Upper lobe of left lung (tissue), 4 donors: Measurements from ENCODE around the gene MOK.

Source experiments
- EP300 ChIP-seq, 4 donors: sonication (generic); formaldehyde crosslinking; IDR thresholded peaks; one replicate each; pipeline ENCODE4 v1.5.1; 2017; ENCODE audit warnings: antibody characterized with exemption in 4 of 4, control low read depth in 2 of 4
- POLR2A ChIP-seq, 4 donors: fragments of 450-650 bp; IDR thresholded peaks; one replicate each; pipeline ENCODE4 v1.5.1; 2016 to 2017; ENCODE audit warnings: antibody characterized with exemption in 4 of 4, mild to moderate bottlenecking in 2 of 4
- POLR2AphosphoS5 ChIP-seq, 2 donors: sonication (generic); formaldehyde crosslinking; IDR thresholded peaks; one replicate each; pipeline ENCODE4 v1.5.1; 2017; ENCODE audit warnings: antibody characterized with exemption in 2 of 2
- TF ChIP-seq, protein P1 (sequence below), 6 experiments: fragments of 450-650 bp in 4 of 6; fragments of 200-600 bp in 2 of 6; sonication (generic) in 2 of 6; IDR thresholded peaks; one replicate each; pipeline ENCODE4 v1.5.1; 2016 to 2019; ENCODE audit warnings: antibody characterized with exemption in 6 of 6

DNA sequence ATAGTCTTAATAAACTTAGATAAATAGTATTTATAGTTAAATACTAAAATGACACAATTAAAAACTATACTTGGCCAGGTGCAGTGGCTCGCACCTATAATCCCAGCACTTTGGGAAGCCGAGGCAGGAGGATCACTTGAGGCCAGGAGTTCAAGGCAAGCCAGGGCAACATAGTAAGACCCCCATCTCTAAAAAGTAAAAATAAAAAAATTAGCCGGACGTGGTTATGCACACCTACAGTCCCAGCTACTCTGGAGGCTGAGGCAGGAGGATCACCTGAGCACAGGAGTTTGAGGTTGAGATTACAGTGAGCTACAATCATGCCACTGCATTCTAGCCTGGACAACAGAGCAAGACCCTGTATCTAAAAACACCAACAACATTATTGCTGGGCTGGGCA, 41.7 kb upstream of the MOK start:
- TF ChIP-seq, protein P1, sequence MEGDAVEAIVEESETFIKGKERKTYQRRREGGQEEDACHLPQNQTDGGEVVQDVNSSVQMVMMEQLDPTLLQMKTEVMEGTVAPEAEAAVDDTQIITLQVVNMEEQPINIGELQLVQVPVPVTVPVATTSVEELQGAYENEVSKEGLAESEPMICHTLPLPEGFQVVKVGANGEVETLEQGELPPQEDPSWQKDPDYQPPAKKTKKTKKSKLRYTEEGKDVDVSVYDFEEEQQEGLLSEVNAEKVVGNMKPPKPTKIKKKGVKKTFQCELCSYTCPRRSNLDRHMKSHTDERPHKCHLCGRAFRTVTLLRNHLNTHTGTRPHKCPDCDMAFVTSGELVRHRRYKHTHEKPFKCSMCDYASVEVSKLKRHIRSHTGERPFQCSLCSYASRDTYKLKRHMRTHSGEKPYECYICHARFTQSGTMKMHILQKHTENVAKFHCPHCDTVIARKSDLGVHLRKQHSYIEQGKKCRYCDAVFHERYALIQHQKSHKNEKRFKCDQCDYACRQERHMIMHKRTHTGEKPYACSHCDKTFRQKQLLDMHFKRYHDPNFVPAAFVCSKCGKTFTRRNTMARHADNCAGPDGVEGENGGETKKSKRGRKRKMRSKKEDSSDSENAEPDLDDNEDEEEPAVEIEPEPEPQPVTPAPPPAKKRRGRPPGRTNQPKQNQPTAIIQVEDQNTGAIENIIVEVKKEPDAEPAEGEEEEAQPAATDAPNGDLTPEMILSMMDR (IDR thresholded peaks at IDR 0.05) = no peak
- TF ChIP-seq POLR2A (IDR thresholded peaks at IDR 0.05) (no peak), EP300 (IDR thresholded peaks at IDR 0.05) (no peak), POLR2AphosphoS5 (IDR thresholded peaks at IDR 0.05) (no peak)
